HG03025 (cell line): Measurements from ENCODE around the gene HOXA3.

Source experiments
- ATAC-seq: cut with Tn5 transposase; IDR thresholded peaks from one replicate; pipeline ENCODE4 v1.9.1; 2021; ENCODE audit warnings: mild to moderate bottlenecking, moderate library complexity; ENCODE audit not compliant: unreplicated experiment, low FRiP score

Gene HOXA3

DNA sequence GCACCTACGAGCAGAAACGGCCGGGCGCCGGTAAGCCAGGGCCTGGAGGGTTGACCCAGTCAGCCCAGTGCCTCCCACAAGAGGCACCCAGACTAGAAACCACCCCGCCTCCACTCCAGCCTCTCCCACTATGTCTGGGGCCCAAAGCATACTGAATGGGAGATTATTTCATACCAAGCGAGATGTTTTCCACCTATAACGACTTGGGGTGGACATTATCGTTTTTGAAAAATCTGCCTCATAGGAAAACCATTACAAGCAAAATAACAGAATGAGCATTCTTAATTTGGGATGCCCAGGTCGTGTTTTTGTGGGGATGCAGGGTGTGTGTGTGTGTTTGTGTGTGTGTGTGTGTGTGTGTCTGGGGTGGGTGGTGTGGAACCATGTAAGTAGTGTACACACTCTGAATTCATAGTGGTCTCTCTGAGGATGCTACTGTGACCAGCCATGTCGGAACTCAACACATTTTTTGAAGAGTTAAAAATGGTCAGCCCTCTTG, 6.4 kb downstream of the HOXA3 start:
- ATAC-seq = no peak

DNA sequence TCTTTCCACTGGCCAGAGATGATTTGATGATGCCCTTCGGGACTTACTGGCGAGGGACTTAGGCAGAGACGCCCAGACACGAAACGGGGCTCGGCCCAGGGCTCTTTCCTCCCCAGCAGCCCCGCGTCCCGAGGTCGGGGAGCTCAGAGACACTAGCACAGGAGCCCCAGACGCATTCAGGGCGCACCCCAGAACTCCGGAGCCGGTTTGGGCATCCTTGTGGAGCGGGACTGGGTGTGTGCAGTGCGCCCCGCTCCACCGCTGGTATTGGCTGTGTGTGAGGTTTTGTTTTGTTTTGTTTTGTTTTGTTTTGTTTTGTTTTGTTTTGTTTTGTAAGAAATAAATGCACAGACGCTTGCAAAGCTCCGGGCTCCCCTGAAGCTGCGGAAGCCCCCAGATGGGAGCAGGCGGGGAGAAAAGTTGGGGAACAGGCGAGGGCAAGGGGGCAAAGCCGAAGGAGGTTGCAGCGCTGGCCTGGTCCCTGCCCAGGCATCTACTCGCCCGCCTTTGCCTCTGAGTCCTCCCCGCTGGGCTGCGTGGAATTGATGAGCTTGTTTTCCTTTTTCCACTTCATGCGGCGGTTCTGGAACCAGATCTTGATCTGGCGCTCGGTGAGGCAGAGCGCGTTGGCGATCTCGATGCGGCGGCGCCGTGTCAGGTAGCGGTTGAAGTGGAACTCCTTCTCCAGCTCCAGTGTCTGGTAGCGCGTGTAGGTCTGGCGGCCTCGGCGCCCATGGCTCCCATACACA, 7.0 kb downstream of the HOXA3 start:
- no peak for ATAC-seq

DNA sequence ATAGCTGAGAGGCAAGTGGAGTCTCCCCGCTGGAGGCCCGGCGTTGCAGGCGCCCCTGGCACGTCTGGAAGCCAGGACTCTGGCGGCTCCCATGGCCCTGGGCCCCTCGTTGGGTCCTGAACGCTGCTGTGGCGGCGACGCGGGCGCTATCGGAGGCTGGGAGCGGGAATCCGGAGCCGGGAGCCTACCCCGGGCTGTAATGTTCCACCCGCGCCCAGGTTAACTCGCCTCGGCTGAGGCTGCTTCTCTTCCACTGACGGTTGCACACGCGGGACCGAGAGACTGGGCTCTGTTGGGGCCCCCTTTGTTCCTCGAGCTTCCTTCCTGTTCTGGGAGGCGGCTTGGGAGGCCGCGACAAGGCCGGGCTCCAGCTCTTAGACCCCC, 7.6 kb downstream of the HOXA3 start:
- no peak for ATAC-seq

DNA sequence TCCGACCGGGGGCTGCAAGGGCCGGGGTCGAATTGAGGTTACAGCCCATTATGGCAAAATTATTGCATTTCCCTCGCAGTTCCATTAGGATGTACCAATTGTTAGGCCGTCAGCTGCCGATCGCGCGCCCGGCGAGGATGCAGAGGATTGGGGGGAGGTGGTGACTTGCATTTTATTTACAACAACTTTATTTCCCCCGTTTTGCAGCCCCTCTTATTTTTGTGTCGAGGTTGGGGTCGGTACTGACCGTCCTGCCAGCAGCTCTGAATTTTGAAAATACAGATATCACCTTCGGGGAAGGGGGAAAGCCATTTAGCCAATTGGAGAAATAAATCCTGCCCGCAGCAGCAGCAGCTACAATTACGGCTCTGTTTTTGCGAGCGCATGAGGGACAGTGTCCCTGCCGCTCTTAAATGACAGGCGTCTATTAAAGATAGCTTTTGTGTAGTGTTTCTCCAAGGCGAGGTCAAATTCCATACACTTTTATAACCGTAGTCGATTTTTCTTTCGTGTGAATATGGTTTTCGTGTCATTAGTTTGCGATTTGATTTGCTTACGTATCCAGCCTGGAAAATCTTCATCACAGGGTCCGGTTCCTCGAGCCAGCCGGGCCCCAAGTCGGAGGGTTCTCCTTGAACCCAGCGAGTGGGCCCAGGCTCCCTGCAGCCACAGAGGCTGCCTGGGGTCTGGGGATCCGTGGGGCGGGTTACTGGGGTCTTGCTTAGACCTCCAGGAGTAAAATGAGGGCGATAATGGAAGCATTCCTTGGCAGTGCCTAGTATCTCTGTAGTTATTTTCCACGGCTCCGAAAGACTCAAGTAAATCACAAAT, 8.2 kb downstream of the HOXA3 start:
- no peak for ATAC-seq

GRCh38 chr7:27143023-27143949, 9.1 kb downstream of the HOXA3 start, which contains the start of gene HOXA5:
Gene HOXA5 (minus strand): TSS chr7:27143681. CDS start chr7:27143607, 74 bp downstream.
- no peak for ATAC-seq

DNA sequence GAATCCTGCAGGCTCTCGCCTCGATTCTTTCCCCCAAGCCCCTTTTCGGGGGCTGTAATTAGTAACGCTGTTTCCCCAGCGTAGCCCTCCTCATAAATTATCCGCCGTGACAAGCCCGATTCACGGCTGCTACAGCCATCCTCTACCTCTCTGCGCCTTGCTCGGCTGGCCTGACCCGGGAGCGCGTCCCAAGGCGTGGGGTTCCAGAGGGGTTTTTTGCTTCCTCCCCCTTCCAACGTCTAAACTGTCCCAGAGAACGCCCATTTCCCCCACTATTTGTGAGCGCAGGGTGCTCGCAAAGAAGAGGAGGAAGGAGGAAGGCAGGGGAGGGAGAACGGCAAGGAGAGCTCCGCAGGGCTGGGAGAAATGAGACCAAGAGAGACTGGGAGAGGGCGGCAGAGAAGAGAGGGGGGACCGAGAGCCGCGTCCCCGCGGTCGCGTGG, 9.8 kb downstream of the HOXA3 start:
- no peak for ATAC-seq

DNA sequence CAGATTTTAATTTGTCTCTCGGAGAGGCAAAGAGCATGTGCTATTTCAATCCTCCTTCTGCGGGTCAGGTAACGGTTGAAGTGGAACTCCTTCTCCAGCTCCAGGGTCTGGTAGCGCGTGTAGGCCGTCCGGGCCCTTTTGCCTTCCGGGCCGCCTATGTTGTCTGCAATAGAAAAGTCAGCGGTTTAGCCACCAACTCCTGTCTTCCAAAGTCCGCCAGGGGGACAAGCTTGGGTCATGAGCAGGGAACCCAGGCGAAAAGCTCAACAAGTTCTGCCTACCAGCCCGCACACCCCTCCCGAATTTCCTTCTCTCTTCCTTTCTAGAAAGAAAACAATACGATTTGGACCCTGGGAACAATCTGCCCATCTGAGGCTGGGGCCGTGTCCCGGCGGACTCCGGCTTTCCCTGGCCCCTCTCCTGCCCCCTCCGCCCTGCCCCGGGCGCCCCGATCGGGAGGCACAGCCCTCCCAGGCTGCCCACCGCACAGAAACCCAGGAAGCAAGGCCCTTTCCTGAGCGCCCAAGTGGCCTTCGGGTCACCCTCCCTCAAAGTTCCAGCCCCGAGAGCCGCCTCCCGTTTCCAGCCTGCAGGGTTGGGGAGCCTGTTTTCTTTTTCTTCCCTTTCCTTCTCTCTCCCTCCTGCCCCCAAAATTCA, 10.3 kb downstream of the HOXA3 start:
- no peak for ATAC-seq

GRCh38 chr7:27141137-27141922, 11.1 kb downstream of the HOXA3 start:
- ATAC-seq = no peak

DNA sequence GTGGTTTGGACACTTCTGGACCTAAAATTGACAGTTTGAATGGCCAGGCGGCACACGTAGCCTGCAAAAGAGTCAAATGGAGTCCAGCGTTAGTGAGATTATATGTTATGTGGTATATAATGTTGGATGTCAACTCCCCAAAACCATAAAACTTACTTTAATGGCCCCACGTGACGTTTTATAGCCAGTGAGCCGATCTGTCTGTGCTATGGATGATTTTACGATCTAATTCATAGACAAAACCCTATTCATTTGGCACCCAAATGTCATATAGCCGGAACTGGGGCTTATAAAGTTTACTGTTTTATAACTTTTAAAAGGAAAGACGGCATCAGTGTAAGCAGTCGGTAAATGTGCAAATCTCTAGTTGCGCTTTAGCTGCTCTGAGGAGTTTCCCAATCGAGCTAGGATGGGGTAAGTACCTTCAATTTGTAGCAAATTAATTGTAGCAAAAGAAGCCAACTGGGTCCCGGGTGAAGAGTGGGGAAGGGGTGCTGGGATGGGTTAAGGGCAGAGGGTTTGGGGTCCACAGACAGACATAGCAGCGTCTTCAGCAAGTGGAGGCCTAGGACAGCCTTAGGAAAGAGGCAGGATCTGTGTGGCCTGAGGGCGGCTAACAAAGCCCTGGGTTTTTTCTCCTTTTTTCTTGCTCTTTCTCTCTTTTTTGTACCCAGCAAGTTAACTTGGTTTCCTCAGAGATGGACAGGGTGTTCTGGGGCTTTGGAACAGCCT, 12.1 kb downstream of the HOXA3 start:
- ATAC-seq = no peak

DNA sequence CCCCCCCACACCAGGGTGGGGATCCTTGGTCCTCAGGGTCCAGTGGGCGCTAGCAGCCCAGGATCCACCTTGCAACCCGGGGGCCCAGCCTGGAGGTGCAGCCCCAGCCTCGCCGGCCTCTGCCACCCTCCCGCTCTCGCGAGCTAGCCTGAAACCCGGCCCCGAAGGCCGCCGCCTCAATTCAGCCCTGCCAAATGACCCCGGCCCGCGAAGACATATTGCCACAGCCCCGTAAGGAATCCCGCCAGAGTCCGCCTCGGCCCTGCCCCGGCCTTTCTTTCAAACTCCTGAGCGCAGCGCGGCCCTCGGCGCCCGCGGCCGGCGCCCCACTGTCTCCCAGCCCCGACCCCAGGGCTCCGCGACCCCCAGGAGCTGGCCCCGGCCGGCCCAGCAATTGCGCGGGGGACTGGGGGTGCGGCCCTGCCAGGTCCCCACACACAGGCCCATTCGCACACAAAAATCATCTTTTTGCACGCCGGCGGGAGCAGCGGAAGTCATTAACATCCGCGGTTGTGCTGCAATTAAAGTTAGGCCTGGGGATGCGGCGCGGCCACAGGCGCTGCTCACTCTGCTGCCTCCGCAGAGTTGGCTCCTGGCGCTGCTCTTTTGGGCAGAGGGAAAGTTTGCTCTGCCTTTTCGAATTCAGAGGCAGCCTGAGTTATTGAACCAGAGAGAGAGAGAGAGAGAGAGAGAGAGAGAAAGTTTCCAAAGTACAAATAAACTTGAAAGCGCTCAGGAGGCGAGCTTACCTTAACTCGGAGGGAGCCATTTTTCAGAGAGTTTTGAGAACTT, 12.9 kb downstream of the HOXA3 start:
- ATAC-seq = no peak

- ATAC-seq = no peak
Measured at GRCh38 chr7:27138985-27139333, 13.4 kb downstream of the HOXA3 start.

GRCh38 chr7:27138472-27138871, 13.9 kb downstream of the HOXA3 start:
- ATAC-seq = no peak

GRCh38 chr7:27137640-27138315, 14.6 kb downstream of the HOXA3 start:
- ATAC-seq = no peak

DNA sequence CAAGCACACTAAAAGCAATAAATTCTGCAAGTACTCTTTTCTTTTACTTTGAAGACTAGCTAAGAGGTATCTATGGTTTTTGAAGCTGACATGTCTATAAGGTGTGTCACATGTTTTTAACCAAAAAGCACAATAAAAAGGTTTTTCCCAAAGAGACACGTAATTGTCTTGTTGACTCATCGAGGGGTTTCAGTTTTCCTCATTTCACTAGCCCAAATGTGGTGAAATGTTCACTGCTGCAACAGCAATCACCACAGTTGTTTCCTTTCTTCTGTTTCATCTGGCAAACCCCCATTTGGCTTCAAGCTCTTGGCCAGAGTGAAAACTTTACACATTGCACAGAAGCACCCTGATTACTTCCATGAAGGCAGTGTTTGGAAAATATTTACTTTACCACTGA, 18.0 kb downstream of the HOXA3 start:
- ATAC-seq = no peak

DNA sequence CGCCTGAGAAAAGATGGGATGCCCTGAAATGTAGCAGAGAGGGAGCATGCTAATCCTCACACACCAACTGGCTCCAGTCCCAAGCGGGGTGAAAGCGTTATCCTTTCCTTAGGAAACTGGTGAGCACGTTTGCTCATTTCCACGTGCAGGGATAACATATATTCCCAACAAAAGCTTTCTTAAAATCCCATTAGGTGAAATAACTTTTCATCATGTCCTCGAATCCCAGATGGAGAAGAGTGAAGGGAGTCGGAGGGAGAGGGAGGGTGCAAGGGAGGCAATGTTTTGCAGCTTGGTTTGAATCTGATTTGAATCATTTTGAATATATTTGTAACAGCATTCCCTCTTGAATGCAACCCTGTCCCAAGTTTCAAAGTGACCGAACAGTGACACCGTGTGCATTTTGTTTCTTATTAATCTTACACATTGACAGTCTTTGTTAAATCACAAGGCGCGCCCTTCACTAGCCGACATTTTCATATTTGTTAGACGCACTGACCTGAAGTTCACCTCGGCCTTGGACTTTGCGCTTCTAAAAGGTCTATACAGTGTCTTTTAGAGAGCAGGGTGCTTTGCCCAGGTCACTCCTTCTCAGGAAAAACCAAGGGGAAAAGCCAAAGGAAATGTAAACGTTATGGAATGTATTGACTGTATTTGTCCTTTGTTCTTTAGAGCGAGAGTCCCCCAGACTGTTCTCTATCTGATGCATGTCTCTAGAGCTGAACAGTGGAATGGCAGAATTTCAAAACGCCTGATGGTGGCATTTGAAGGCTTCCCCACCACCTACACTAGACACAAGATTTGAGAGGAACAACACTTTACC, 18.8 kb downstream of the HOXA3 start:
- ATAC-seq = no peak

- ATAC-seq = no peak
Measured at GRCh38 chr7:27132978-27133377, 19.4 kb downstream of the HOXA3 start.
